ENCODE results near the gene FKBP14.

The FKBP14 gene

GRCh38 chr7:30048582-30048981 lies 22.1 kb upstream of the FKBP14 start:
- DNase-seq (ENCODE audit: low read depth), result no peak
- no peak overlapping the region for H3K4me3 ChIP-seq (replicated peaks; ENCODE audit: low read depth, low read length)
- no peak for TF ChIP-seq CTCF (IDR thresholded peaks at IDR 0.05; ENCODE audit: low read length, missing control alignments)

GRCh38 chr7:30047124-30047523 lies 20.6 kb upstream of the FKBP14 start:
- TF ChIP-seq CTCF (IDR thresholded peaks at IDR 0.05; ENCODE audit: low read length, missing control alignments), result no peak
- DNase-seq (ENCODE audit: low read depth), result no peak
- no peak overlapping the region for H3K4me3 ChIP-seq (replicated peaks; ENCODE audit: low read depth, low read length)

- no peak for TF ChIP-seq CTCF (IDR thresholded peaks at IDR 0.05; ENCODE audit: low read length, missing control alignments)
- no peak for DNase-seq (ENCODE audit: low read depth)
- H3K4me3 ChIP-seq (replicated peaks; ENCODE audit: low read depth, low read length), result no peak overlapping the region
Observed at GRCh38 chr7:30046127-30046770, 19.7 kb upstream of the FKBP14 start.

- no peak overlapping the region for H3K4me3 ChIP-seq (replicated peaks; ENCODE audit: low read depth, low read length)
- no peak for DNase-seq (ENCODE audit: low read depth)
- TF ChIP-seq CTCF (IDR thresholded peaks at IDR 0.05; ENCODE audit: low read length, missing control alignments), result no peak
Observed at GRCh38 chr7:30041526-30042269, 15.2 kb upstream of the FKBP14 start.

- no peak overlapping the region for H3K4me3 ChIP-seq (replicated peaks; ENCODE audit: low read depth, low read length)
- no peak for DNase-seq (ENCODE audit: low read depth)
- TF ChIP-seq CTCF (IDR thresholded peaks at IDR 0.05; ENCODE audit: low read length, missing control alignments), result no peak
Observed at GRCh38 chr7:30040938-30041337, 14.4 kb upstream of the FKBP14 start.

- TF ChIP-seq CTCF (IDR thresholded peaks at IDR 0.05; ENCODE audit: low read length, missing control alignments), result no peak
- DNase-seq (ENCODE audit: low read depth), result no peak
- no peak overlapping the region for H3K4me3 ChIP-seq (replicated peaks; ENCODE audit: low read depth, low read length)
Observed at GRCh38 chr7:30038196-30038980, 11.9 kb upstream of the FKBP14 start.

Measured in fibroblast of pulmonary artery (primary cell).